H1 (cell line): ENCODE results near the gene MROH7. TPM values are rescaled to one million over a fixed set of nuclear protein-coding genes. Genes with fewer than 3 reads are reported as not detected.

ENCODE experiments used
- CTCF ChIA-PET: fragments of 300-600 bp; sonication (Branson Sonifier 250); formaldehyde crosslinking; loops from one replicate; lab custom pipeline; 2021; ENCODE audit not compliant: partially characterized antibody; lab: Charles Lee
- POLR2A ChIA-PET: fragments of 300-600 bp; sonication (Branson Sonifier 250); formaldehyde crosslinking; loops from one replicate; lab custom pipeline; 2021; ENCODE audit warnings: inconsistent platforms; ENCODE audit not compliant: partially characterized antibody; lab: Charles Lee
- DNase-seq, 2 experiments: peaks; one replicate each; pipeline versions ENCODE4 v3.0.0 to v3.0.0-alpha.2; 2010 to 2022; ENCODE audit warnings: low spot score in 2 of 2, low read depth in 1 of 2, mixed read lengths in 1 of 2
- FAIRE-seq: peaks from 2 replicates; lab custom pipeline; 2011; peaks lifted over from hg19 to GRCh38; lab: Jason Lieb, UNC
- H2AFZ ChIP-seq: 2 replicates; pipeline ENCODE4 v1.8.1; 2012; ENCODE audit warnings: low read length, inconsistent platforms
- H2AK5ac ChIP-seq: 2 replicates; pipeline ENCODE4 v1.6.1; 2013; ENCODE audit warnings: low read depth, low read length
- H2BK120ac ChIP-seq: replicated peaks from 2 replicates; pipeline ENCODE3; 2013; ENCODE audit warnings: low read depth, low read length, inconsistent platforms
- H2BK12ac ChIP-seq: 2 replicates; pipeline ENCODE4 v1.6.1; 2013; ENCODE audit warnings: low read depth, low read length
- H2BK15ac ChIP-seq: 2 replicates; pipeline ENCODE4 v1.6.1; 2013; ENCODE audit warnings: low read length
- H2BK20ac ChIP-seq: 2 replicates; pipeline ENCODE4 v1.6.1; 2013; ENCODE audit warnings: low read length
- H2BK5ac ChIP-seq: 2 replicates; pipeline ENCODE4 v1.6.1; 2013; ENCODE audit warnings: low read depth, low read length
- H3K14ac ChIP-seq: 2 replicates; pipeline ENCODE4 v1.6.1; 2013; ENCODE audit warnings: inconsistent platforms; ENCODE audit not compliant: insufficient read length
- H3K18ac ChIP-seq: 2 replicates; pipeline ENCODE4 v1.6.1; 2013; ENCODE audit warnings: low read length; ENCODE audit errors: extremely low read depth
- H3K23ac ChIP-seq: 2 replicates; pipeline ENCODE4 v1.6.1; 2013; ENCODE audit warnings: inconsistent platforms; ENCODE audit not compliant: insufficient read length
- H3K23me2 ChIP-seq: 2 replicates; pipeline ENCODE4 v1.6.1; 2013; ENCODE audit warnings: low read depth, low read length
- H3K27ac ChIP-seq: 2 replicates; pipeline ENCODE4 v1.6.1; 2011; ENCODE audit warnings: low read depth, low read length, inconsistent platforms
- H3K27me3 ChIP-seq, 4 experiments: replicated peaks in 1 of 4; 1 replicate in 1 of 4; 2 replicates in 3 of 4; pipeline versions ENCODE4 v1.6.1 to v1.8.1; 2011 to 2013; ENCODE audit warnings: low read length in 3 of 4, mild to moderate bottlenecking in 3 of 4, inconsistent platforms in 2 of 4, mixed read lengths in 2 of 4, moderate library complexity in 1 of 4; ENCODE audit not compliant: control insufficient read depth in 3 of 4, insufficient read depth in 3 of 4; ENCODE audit errors: extremely low read depth in 1 of 4
- H3K36me3 ChIP-seq, 4 experiments: 2 replicates each; pipeline versions ENCODE4 v1.6.1 to v1.8.1; 2011 to 2013; ENCODE audit warnings: mild to moderate bottlenecking in 4 of 4, low read length in 3 of 4, moderate library complexity in 2 of 4, control low read depth in 1 of 4, inconsistent platforms in 1 of 4; ENCODE audit not compliant: insufficient read depth in 4 of 4, control insufficient read depth in 2 of 4
- H3K4ac ChIP-seq: replicated peaks from 2 replicates; pipeline ENCODE3; 2013; ENCODE audit warnings: low read length, low read depth, mixed read lengths, inconsistent platforms; ENCODE audit not compliant: insufficient read length
- H3K4me1 ChIP-seq, 4 experiments: replicated peaks in 1 of 4; 1 replicate in 1 of 4; 2 replicates in 3 of 4; pipeline versions ENCODE4 v1.6.1 to v1.8.1; 2011 to 2013; ENCODE audit warnings: low read length in 3 of 4, inconsistent platforms in 2 of 4, mixed read lengths in 1 of 4; ENCODE audit not compliant: insufficient read depth in 4 of 4, control insufficient read depth in 3 of 4
- H3K4me2 ChIP-seq, 2 experiments: 2 replicates each; pipeline versions ENCODE4 v1.6.1 to v1.8.1; 2011 to 2013; ENCODE audit warnings: low read depth in 2 of 2, low read length in 2 of 2, control low read depth in 1 of 2, inconsistent platforms in 1 of 2, mild to moderate bottlenecking in 1 of 2; ENCODE audit not compliant: insufficient read depth in 1 of 2
- H3K4me3 ChIP-seq, 4 experiments: fragments of 200-600, 300-600 bp in 1 of 4; sonication (generic), shearing (Covaris generic), sonication (Bioruptor Twin) in 1 of 4; 2 replicates each; pipeline versions ENCODE4 v1.5.1 to v1.8.1; 2011 to 2016; ENCODE audit warnings: low read length in 4 of 4, low read depth in 3 of 4, control low read depth in 2 of 4, inconsistent platforms in 2 of 4, mild to moderate bottlenecking in 2 of 4, mixed read lengths in 1 of 4, moderate library complexity in 1 of 4; ENCODE audit not compliant: insufficient read depth in 2 of 4; ENCODE audit errors: extremely low read depth in 1 of 4
- H3K56ac ChIP-seq: replicated peaks from 2 replicates; pipeline ENCODE3; 2013; ENCODE audit warnings: low read depth, mild to moderate bottlenecking, mixed read lengths, low read length, inconsistent platforms; ENCODE audit not compliant: insufficient read length
- H3K79me1 ChIP-seq: 2 replicates; pipeline ENCODE4 v1.6.1; 2013; ENCODE audit warnings: low read depth, low read length, control low read depth
- H3K79me2 ChIP-seq, 2 experiments: 2 replicates each; pipeline versions ENCODE4 v1.6.1 to v1.8.1; 2012 to 2013; ENCODE audit warnings: low read length in 2 of 2, mild to moderate bottlenecking in 2 of 2, inconsistent platforms in 1 of 2; ENCODE audit not compliant: insufficient read depth in 2 of 2, control insufficient read depth in 1 of 2
- H3K9ac ChIP-seq, 4 experiments: replicated peaks in 1 of 4; 1 replicate in 1 of 4; 2 replicates in 3 of 4; pipeline versions ENCODE4 v1.6.1 to v1.8.1; 2011 to 2013; ENCODE audit warnings: low read depth in 3 of 4, low read length in 3 of 4, control low read depth in 2 of 4, mild to moderate bottlenecking in 2 of 4, moderate library complexity in 2 of 4, inconsistent platforms in 1 of 4; ENCODE audit errors: extremely low read depth in 1 of 4
- H3K9me3 ChIP-seq, 2 experiments: 2 replicates each; pipeline versions ENCODE4 v1.6.1 to v1.8.1; 2012 to 2013; ENCODE audit warnings: mild to moderate bottlenecking in 2 of 2, moderate library complexity in 2 of 2, control low read depth in 1 of 2, inconsistent platforms in 1 of 2, low read depth in 1 of 2, low read length in 1 of 2, mixed read lengths in 1 of 2; ENCODE audit not compliant: insufficient read depth in 2 of 2
- H4K20me1 ChIP-seq, 2 experiments: replicated peaks in 1 of 2; 2 replicates each; pipeline versions ENCODE3 to v1.8.1; 2011 to 2013; ENCODE audit warnings: inconsistent platforms in 2 of 2, low read length in 2 of 2, mild to moderate bottlenecking in 1 of 2; ENCODE audit not compliant: insufficient read depth in 2 of 2, control insufficient read depth in 1 of 2
- H4K5ac ChIP-seq: 2 replicates; pipeline ENCODE4 v1.6.1; 2013; ENCODE audit warnings: low read length, low read depth, mixed read lengths, inconsistent platforms; ENCODE audit not compliant: insufficient read length
- H4K8ac ChIP-seq: 2 replicates; pipeline ENCODE4 v1.8.0; 2013; ENCODE audit warnings: mild to moderate bottlenecking, moderate library complexity, low read length, inconsistent platforms; ENCODE audit not compliant: insufficient read depth; ENCODE audit errors: extremely low read depth
- H4K91ac ChIP-seq: replicated peaks from 2 replicates; pipeline ENCODE3; 2013; ENCODE audit warnings: low read length, mixed read lengths, inconsistent platforms; ENCODE audit not compliant: insufficient read length
- BCL11A ChIP-seq, 2 experiments: IDR thresholded peaks; one replicate each; pipeline ENCODE4 v1.6.1; 2011; ENCODE audit warnings: low read depth in 2 of 2, low read length in 2 of 2, mild to moderate bottlenecking in 2 of 2
- CBX8 ChIP-seq: fragments of 300-800, 300-1000 bp; sonication (generic); IDR thresholded peaks from 2 replicates; pipeline ENCODE4 v1.7.1; 2016; ENCODE audit warnings: low read depth, low read length, borderline replicate concordance
- MAX ChIP-seq: IDR thresholded peaks from 2 replicates; pipeline ENCODE4 v1.6.1; 2012; ENCODE audit warnings: inconsistent platforms
- NRF1 ChIP-seq: IDR thresholded peaks from 2 replicates; pipeline ENCODE4 v1.6.1; 2011; ENCODE audit warnings: mild to moderate bottlenecking, low read depth, low read length, improper control_type of control experiment
- SAP30 ChIP-seq: fragments of 300-600 bp; sonication (generic); IDR thresholded peaks from 2 replicates; pipeline ENCODE4 v1.7.1; 2012; ENCODE audit warnings: low read length, moderate library complexity, mild to moderate bottlenecking, inconsistent platforms; ENCODE audit not compliant: insufficient read depth, insufficient replicate concordance
- WGBS, 2 experiments: shearing (Covaris generic) in 1 of 2; methylation state at CpG; one replicate each; pipeline versions ENCODE4 v1.1.6 to v1.1.7; 2013 to 2015; ENCODE audit warnings: low lambda C conversion rate in 2 of 2, mixed read lengths in 2 of 2, inconsistent platforms in 1 of 2, low coverage in 1 of 2, missing lambda C conversion rate in 1 of 2; ENCODE audit not compliant: insufficient replicate concordance in 2 of 2, insufficient coverage in 1 of 2, insufficient read length in 1 of 2; ENCODE audit errors: extremely low coverage in 1 of 2, missing lambda C conversion rate in 1 of 2; 5-methylcytosine and 5-hydroxymethylcytosine counted together
- polyA plus RNA-seq, 7 experiments: library from polyadenylated mRNA; depleted of rRNA in 3 of 7; stranded (reverse) in 5 of 7; unstranded in 2 of 7; fragments of >200 nt in 5 of 7; fragments of 200-250 nt in 2 of 7; gene quantifications; 1 replicate in 5 of 7; 2 replicates in 1 of 7; 4 replicates in 1 of 7; pipeline versions ENCODE4 v1.2.1 to v1.2.3, GENCODE V29; 2011 to 2013; ENCODE audit warnings: missing spikeins in 2 of 7, mixed read lengths in 2 of 7
- total RNA-seq: library from RNA; stranded (reverse); fragmentation: NEBNext Ultra II Directional; extraction: Animal tissue kit (Norgen Biotek cat#: 25700); gene quantifications from 2 replicates; pipeline ENCODE4 v1.2.1, GENCODE V29; 2021

Gene MROH7
- total and polyA plus RNA-seq, 2 of the 8 experiments (the other 6 are each of a cell fraction or from before 2014, with no cell fraction given), result 0.07 to 0.20 TPM

- no peak overlapping the region; the same call in 1 of the 2 replicates for H4K8ac ChIP-seq
- no peak overlapping the region for H3K4me2 ChIP-seq
- no peak for FAIRE-seq
Observed at GRCh38 chr1:54604572-54605370, 36.8 kb upstream of the MROH7 start.

More at GRCh38 chr1:54604572-54605370, 36.8 kb upstream of the MROH7 start:
- Histone ChIP-seq H3K14ac (no peak overlapping the region), H4K5ac (no peak overlapping the region), H2AFZ (no peak overlapping the region), H2BK120ac (no peak overlapping the region), H3K4ac (peak overlapping the region; percentile 1), H3K18ac (no peak overlapping the region; the same call in 1 of the 2 replicates), H2BK20ac (no peak overlapping the region), H3K27ac (no peak overlapping the region), H3K27me3 (no peaks in the 10 kb centered on the region), H2AK5ac (0 out of 2 replicates have a peak overlapping the region, but pooled peaks have one; percentile 5), H3K9ac (no peak overlapping the region), H3K4me3 (no peak overlapping the region), H3K23ac (no peak overlapping the region), H3K79me2 (no peaks in the 10 kb centered on the region), H3K23me2 (no peaks in the 10 kb centered on the region), H4K91ac (peak overlapping the region; percentile 53), H2BK15ac (no peak overlapping the region; the same call in 1 of the 2 replicates), H3K9me3 (no peaks in the 10 kb centered on the region), H2BK12ac (peak overlapping the region; percentile 12; the same call in 1 of the 2 replicates), H2BK5ac (no peak overlapping the region), H3K56ac (no peak overlapping the region), H3K36me3 (no peaks in the 10 kb centered on the region), H3K4me1 (peaks cover 0 to 5% (median 1%) of the 10 kb centered on the region in 4 experiments; a peak in 1 of 7 replicates), H3K79me1 (no peaks in the 10 kb centered on the region), H4K20me1 (peaks cover 0 to 6% of the 10 kb centered on the region in 2 experiments)
- TF ChIP-seq MAX (no peak), SAP30 (no peak), BCL11A (IDR thresholded peaks at IDR 0.05; ENCODE audit: low read depth in 2 of 2, low read length in 2 of 2) (no peak), NRF1 (no peak), CBX8 (no peak)
- POLR2A ChIA-PET, result no interaction called here
- CTCF ChIA-PET, result interaction anchor here (1.2 to 1.4 kb wide), 2 partner anchors 10 to 25 kb away, joined by 3 to 6 read pairs; no protein-coding TSS in a partner anchor
- DNase-seq, result no peak
- WGBS, 2 experiments, result 92% methylated on average over 9 of the region's 13 CpGs; no CpG with 5 or more reads in 1 of the 2 experiments
